HG03571 (cell line): Measurements from ENCODE around the gene TMEM208.

ENCODE experiments used
- ATAC-seq: cut with Tn5 transposase; IDR thresholded peaks from one replicate; pipeline ENCODE4 v1.9.1; 2021; ENCODE audit not compliant: unreplicated experiment

The TMEM208 gene

DNA sequence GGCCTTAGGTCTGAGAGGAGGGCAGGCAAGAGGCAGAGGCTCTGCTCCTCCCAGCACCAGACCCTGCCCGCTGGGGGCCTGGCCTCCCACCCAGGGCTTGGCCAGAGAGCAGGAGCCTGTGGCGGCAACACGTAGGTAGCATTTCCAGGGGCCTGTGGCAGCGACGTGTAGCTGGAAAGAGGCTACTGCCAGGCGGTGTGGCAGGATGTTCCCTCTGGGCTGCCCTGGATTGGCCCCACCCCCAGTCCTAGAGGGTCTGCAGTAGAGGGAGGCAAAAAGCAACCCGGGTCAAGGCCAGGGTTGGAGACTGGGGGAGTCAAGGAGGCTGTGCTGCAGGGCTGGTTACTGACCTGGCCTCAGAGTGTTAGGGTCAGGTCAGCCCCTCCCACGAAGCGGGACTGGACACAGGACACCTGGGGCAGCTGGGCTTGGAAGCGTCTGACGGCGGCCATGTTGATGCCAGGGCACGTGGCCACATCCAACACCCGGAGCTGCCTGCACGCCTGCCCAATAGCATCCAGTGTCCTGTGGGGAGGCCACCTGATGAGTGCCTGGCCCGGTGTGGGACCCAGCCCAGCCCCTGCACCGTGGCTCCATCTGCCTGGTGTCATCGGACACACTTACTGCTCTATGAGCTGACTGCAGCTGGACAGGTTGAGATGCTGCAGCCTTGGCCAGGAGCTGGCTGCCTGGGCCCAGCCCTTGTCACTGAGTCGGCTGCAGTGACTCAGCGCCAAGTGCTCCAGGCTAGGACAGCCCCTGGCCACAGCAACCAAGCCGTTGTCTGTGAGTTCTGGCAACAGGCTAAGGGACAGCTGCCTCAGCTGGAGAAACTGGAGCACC, 19.5 kb upstream of the TMEM208 start:
- no peak for ATAC-seq

GRCh38 chr16:67208154-67208896, 18.6 kb upstream of the TMEM208 start:
- ATAC-seq, result no peak

GRCh38 chr16:67209565-67209964, 17.4 kb upstream of the TMEM208 start:
- ATAC-seq, result no peak

GRCh38 chr16:67210069-67210937, 16.6 kb upstream of the TMEM208 start:
- no peak for ATAC-seq

- no peak for ATAC-seq
Observed at GRCh38 chr16:67211674-67212073, 15.3 kb upstream of the TMEM208 start.

GRCh38 chr16:67212766-67213165, 14.2 kb upstream of the TMEM208 start:
- no peak for ATAC-seq

DNA sequence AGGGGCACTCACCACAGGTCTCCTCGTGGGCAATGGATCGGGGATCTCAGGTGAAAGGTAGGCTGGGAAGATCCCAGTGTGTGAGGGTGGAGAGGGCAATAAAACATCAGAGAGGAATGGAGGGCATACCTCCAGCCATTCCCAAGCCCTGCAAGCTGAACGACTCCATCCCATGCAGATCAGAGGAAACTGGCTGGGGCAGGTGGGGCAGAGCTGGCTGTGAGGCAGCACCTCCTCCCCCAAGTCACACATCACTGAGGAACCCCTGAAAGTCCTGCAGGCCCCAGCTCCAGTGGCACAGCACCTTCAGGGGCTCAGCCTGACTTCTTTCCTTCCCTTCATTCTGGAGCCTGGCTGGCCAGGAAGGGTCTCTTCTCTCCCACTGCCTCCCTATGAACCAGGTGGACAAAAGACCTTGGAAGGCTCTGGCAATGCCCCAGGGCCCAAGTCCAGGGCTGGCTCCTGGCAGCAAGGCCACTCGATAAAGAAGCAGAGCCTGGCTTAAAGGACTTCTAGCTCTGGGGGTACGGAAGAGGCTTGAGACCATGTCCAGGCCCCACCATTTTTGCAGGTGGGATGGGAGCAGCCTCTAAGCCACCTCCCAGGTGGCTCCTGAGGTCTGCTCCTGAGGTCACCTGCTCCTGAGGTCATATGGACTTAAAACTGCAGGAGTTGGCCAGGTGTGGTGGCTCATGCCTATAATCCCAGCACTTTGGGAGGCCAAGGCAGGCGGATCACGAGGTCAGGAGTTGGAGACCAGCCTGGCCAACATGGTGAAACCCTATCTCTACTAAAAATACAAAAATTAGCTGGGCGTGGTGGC, 13.5 kb upstream of the TMEM208 start:
- no peak for ATAC-seq

DNA sequence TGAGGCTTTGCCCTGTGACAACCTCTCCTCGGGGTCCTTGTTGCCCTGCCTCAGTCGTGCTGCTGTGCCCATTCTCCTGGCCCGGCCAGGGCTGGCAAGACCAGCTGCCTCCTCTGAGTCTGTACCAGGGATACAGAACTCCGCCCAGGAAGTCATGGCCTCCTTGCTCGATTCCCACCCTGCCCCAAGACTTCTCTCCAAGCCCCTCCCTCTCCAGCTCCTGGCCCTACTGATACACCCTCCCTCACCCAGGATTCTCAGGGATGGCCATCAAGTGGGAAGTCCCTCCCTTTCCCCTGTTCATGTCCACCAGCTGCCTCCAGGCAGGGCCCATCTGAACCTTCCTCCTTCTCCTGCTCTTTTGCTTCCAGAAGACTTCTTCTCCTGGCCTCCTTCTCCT, 11.2 kb upstream of the TMEM208 start:
- no peak for ATAC-seq

GRCh38 chr16:67216612-67217490, 10.1 kb upstream of the TMEM208 start:
- ATAC-seq, result no peak

DNA sequence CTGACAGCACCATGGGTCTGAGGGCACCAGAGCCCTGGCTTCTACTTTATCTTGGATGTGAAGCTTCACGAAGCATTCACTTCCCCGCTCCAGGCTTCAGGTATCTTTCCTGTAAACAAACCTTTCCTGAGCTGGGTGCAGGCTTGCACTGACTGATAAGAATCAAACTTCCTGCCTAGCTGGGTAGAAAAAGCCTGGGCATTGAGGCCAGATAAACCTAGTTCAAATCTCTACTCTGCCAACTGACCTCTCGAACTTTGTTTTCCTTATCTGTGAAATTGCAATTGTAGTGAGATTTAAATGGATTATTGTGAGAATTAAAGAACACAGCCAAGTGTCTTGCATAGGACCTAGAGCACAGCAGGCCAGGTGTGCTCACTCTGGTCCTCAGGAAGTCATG, 2.9 kb upstream of the TMEM208 start:
- ATAC-seq, result no peak

- no peak for ATAC-seq
Observed at GRCh38 chr16:67226295-67226803, 581 bp upstream of the TMEM208 start.

DNA sequence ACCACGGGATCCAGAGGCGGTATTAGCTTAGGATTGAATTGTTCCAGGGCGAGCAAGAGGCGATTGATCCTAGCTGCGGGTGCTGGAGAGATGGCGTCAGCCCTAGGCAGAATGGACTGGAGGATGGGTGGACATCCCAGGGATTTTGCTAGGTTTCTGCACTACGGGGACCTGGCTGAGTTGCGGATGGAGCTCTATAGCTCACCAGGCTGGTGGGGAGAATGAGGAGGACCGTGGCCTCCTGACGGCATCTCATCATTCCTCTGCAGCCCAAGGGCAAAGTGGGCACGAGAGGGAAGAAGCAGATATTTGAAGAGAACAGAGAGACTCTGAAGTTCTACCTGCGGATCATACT, 614 bp downstream of the TMEM208 start:
- ATAC-seq, result no peak

DNA sequence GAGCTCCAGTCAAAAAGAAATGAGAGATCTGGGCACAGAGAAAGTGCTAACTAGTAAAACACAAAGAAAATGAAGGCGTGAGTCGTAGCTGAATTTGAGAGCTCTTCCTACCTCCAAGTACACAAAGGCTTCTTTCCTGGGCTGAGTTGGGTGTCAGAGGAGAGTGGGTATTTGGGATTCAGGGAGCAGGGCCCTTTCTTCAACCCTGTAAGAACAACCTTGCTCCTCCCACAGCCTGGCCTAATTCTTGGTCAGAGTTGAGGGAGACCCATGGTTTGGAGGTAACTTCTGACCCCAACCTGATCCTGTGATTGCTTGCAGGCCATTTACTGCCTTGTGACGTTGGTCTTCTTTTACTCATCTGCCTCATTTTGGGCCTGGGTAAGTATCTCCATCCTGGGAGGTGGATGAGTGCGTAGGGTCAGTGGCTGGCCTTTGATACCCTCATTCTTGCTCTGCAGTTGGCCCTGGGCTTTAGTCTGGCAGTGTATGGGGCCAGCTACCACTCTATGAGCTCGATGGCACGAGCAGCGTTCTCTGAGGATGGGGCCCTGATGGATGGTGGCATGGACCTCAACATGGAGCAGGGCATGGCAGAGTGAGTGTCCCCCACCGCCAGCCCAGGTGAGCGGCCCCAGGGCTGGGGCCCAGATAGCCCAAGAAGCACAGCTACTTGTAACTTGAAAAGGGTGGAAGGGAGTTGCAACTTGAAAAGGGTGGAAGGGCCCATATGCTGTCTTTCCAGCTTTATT, 1.3 kb downstream of the TMEM208 start:
- ATAC-seq, result no peak

- ATAC-seq, result no peak
Observed at GRCh38 chr16:67228905-67229304, 2.0 kb downstream of the TMEM208 start.

DNA sequence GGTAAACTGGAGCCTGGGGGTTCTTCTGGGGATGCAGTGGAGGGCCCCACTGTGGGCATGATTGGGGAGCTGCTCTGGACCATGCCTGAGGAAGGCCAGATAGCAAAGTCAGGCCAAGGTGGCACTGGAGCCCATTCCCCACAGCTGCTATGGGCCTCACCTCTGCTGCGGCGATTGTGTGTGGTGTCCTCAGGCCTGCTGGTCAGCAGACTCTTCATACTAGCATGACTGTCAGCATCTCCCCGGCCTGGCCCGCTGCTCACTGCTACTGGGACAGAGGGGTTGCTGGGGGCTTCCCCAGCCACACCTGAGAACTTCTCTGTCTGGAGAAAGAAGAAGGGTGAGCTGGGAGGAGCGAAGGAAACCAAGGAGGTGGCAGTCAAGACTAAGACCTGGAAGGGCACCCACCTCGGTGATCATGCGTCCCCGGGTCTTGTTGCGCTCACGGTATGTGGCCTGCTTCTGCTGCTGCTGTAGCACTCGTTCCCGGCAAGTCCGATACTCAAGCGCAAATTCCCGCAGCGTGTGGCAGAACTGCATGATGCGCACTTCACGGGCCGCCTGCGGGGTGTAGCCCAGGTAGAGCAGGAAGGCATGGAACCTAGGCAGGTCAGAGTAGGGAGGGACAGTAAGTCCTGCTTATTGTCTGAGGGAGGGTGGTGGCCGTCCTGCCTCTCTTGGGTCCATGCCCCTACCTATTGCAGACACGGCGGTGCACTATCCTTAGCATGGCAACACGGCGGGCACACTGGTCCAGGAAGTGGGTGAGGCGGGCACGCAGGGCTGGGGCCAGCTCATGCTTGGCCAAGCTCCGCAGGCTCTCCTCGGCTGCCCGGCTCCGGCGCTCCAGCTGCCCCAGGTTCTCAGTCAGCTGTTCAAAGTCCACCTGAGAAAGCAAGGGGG, 3.2 kb downstream of the TMEM208 start:
- ATAC-seq, result no peak

DNA sequence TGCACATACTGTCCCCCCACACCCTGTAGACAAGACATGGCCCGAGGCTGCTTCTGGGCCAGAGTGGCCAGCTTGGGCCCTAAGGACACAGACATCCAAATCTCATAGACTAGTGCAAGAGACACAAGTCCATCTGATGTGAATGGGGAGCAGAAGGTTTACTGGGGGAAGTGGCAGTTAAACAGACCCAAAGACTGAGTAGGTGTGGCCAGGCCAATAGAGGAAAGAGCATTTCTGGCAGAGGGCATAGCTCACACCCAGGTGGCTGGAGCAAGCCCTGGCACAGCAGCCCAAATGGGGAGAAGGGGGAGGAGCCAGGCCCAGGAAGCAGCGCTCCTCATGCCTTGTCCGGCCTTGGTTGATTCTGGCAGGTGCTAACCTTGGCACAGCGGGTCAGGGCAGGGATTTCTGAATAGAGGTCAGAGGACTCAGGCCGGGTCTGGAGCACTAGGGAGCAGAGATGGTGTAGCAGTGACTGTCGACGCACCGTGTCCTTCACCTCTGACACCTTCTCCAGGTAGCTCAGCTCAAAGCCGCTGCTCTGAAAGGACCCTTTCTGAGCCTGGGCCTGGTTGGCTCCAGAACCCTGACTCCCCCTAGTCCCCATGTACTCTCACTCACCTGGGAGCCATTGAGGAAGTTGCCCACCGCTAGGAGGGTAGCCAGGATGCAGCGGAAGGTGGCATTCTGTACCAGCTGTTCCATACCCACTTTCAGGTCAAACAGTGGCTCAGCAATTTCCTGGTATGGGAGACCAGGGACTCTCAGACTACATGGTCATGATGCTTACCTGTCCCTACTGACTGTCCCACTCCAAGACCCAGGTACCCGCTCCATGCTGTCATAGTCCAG, 4.1 kb downstream of the TMEM208 start:
- ATAC-seq, result no peak

- ATAC-seq, result no peak
Observed at GRCh38 chr16:67233596-67233995, 6.7 kb downstream of the TMEM208 start.
